Activated CD4-positive, CD25-positive, alpha-beta regulatory T cell treated with anti-CD3 and anti-CD28 coated beads, Interleukin-2, amount 50 U/mL, for 72 hours (primary cell): ENCODE data around the gene ZBTB20.

Experiments
- DNase-seq: peaks from one replicate; pipeline ENCODE4 v3.0.0; 2021

Gene ZBTB20

GRCh38 chr3:114609973-114610630, 537.0 kb downstream of the ZBTB20 start:
- no peak for DNase-seq

GRCh38 chr3:114608293-114608692, 538.8 kb downstream of the ZBTB20 start:
- no peak for DNase-seq

- no peak for DNase-seq
These were observed 540.8 kb downstream of the ZBTB20 start for GRCh38 chr3:114606336-114606735.

- no peak for DNase-seq
These were observed 546.5 kb downstream of the ZBTB20 start for GRCh38 chr3:114600571-114600970.

GRCh38 chr3:114597871-114598270, 549.2 kb downstream of the ZBTB20 start:
- no peak for DNase-seq

- no peak for DNase-seq
These were observed 550.1 kb downstream of the ZBTB20 start for GRCh38 chr3:114597012-114597411.

- no peak for DNase-seq
These were observed 550.9 kb downstream of the ZBTB20 start for GRCh38 chr3:114596147-114596546.

GRCh38 chr3:114595522-114596028, 551.5 kb downstream of the ZBTB20 start:
- no peak for DNase-seq

- DNase-seq: no peak
These were observed 556.6 kb downstream of the ZBTB20 start for GRCh38 chr3:114590309-114591047.

- DNase-seq: no peak
These were observed 559.1 kb downstream of the ZBTB20 start for GRCh38 chr3:114587986-114588385.

GRCh38 chr3:114586119-114586518, 561.0 kb downstream of the ZBTB20 start:
- DNase-seq: no peak

- no peak for DNase-seq
These were observed 561.4 kb downstream of the ZBTB20 start for GRCh38 chr3:114585687-114586086.

- DNase-seq: no peak
These were observed 562.2 kb downstream of the ZBTB20 start for GRCh38 chr3:114584734-114585371.

GRCh38 chr3:114582929-114583328, 564.2 kb downstream of the ZBTB20 start:
- no peak for DNase-seq

- no peak for DNase-seq
These were observed 574.6 kb downstream of the ZBTB20 start for GRCh38 chr3:114572364-114573062.

GRCh38 chr3:114571363-114571762, 575.7 kb downstream of the ZBTB20 start:
- DNase-seq: no peak

- DNase-seq: no peak
These were observed 577.9 kb downstream of the ZBTB20 start for GRCh38 chr3:114569186-114569585.

- DNase-seq: no peak
These were observed 579.3 kb downstream of the ZBTB20 start for GRCh38 chr3:114567771-114568170.

GRCh38 chr3:114566767-114567166, 580.3 kb downstream of the ZBTB20 start:
- no peak for DNase-seq

GRCh38 chr3:114566162-114566755, 580.8 kb downstream of the ZBTB20 start:
- no peak for DNase-seq

- no peak for DNase-seq
These were observed 581.9 kb downstream of the ZBTB20 start for GRCh38 chr3:114565216-114565615.

GRCh38 chr3:114563720-114564119, 583.4 kb downstream of the ZBTB20 start:
- DNase-seq: no peak

- DNase-seq: no peak
These were observed 584.5 kb downstream of the ZBTB20 start for GRCh38 chr3:114562557-114562956.
